Neural cell (in vitro differentiated cells): ENCODE results near the gene PIK3CG. TPM values are rescaled to one million over a fixed set of nuclear protein-coding genes. Genes with fewer than 3 reads are reported as not detected.

Experiments
- H2AFZ ChIP-seq: fragments of 200-600, 300-800 bp; sonication (generic), shearing (Covaris generic); 2 replicates; pipeline ENCODE4 v1.6.0; 2014; ENCODE audit warnings: low read depth, mild to moderate bottlenecking, antibody characterized with exemption, low read length, moderate library complexity
- H3F3A ChIP-seq: fragments of 200-600 bp; shearing (Covaris generic); 2 replicates; pipeline ENCODE4 v1.6.1; 2016; ENCODE audit warnings: mild to moderate bottlenecking, moderate library complexity, mixed read lengths, antibody characterized with exemption, low read length; ENCODE audit not compliant: insufficient read depth, poor library complexity, severe bottlenecking
- H3K27ac ChIP-seq: fragments of 200-600, 300-800 bp; sonication (generic), shearing (Covaris generic); 2 replicates; pipeline ENCODE4 v1.5.1; 2014; ENCODE audit warnings: mild to moderate bottlenecking, low read length, moderate library complexity
- H3K27me3 ChIP-seq: fragments of 300-800, 200-600 bp; sonication (generic), shearing (Covaris generic); 2 replicates; pipeline ENCODE4 v1.6.0; 2014; ENCODE audit warnings: mild to moderate bottlenecking, low read depth, low read length, moderate library complexity; ENCODE audit not compliant: insufficient read depth
- H3K36me3 ChIP-seq: fragments of 300-800, 200-600 bp; sonication (generic), shearing (Covaris generic); 2 replicates; pipeline ENCODE4 v1.5.1; 2014; ENCODE audit warnings: mild to moderate bottlenecking, antibody characterized with exemption, low read length, moderate library complexity; ENCODE audit not compliant: insufficient read depth
- H3K4me2 ChIP-seq: fragments of 300-800, 200-600 bp; sonication (generic), shearing (Covaris generic); 2 replicates; pipeline ENCODE4 v1.6.0; 2014; ENCODE audit warnings: mild to moderate bottlenecking, low read length
- H3K4me3 ChIP-seq: fragments of 300-800, 200-600 bp; sonication (generic), shearing (Covaris generic); 2 replicates; pipeline ENCODE4 v1.5.1; 2014; ENCODE audit warnings: mild to moderate bottlenecking, low read length, moderate library complexity
- H3K79me2 ChIP-seq: fragments of 200-600 bp; shearing (Covaris generic); replicated peaks from 2 replicates; pipeline ENCODE4 v1.6.0; 2014; ENCODE audit warnings: mild to moderate bottlenecking, low read length, moderate library complexity; ENCODE audit not compliant: insufficient read depth
- H3K9ac ChIP-seq: fragments of 300-800, 200-600 bp; sonication (generic), shearing (Covaris generic); 2 replicates; pipeline ENCODE4 v1.6.1; 2016; ENCODE audit warnings: mild to moderate bottlenecking, low read length, mixed read lengths
- H3K9me2 ChIP-seq: fragments of 200-600 bp; shearing (Covaris generic); 2 replicates; pipeline ENCODE4 v1.6.1; 2016; ENCODE audit warnings: mild to moderate bottlenecking, low read length, mixed read lengths; ENCODE audit not compliant: insufficient read depth
- H3K9me3 ChIP-seq: fragments of 200-600, 300-800 bp; sonication (generic), shearing (Covaris generic); 2 replicates; pipeline ENCODE4 v1.6.1; 2016; ENCODE audit warnings: mild to moderate bottlenecking, mixed run types, low read length, moderate library complexity, mixed read lengths
- H4K20me1 ChIP-seq: fragments of 200-600 bp; shearing (Covaris generic); 2 replicates; pipeline ENCODE4 v1.6.1; 2016; ENCODE audit warnings: mild to moderate bottlenecking, mixed run types; ENCODE audit not compliant: insufficient read depth
- CTCF ChIP-seq: fragments of 450-650 bp; IDR thresholded peaks from 2 replicates; pipeline ENCODE4 v1.5.1; 2014; ENCODE audit warnings: antibody characterized with exemption, mild to moderate bottlenecking, moderate library complexity; ENCODE audit not compliant: poor library complexity, severe bottlenecking
- EP300 ChIP-seq: fragments of 450-650 bp; conservative IDR thresholded peaks from 2 replicates; pipeline ENCODE4 v1.6.1; 2014; ENCODE audit warnings: antibody characterized with exemption, mild to moderate bottlenecking, moderate library complexity; ENCODE audit not compliant: poor library complexity, severe bottlenecking
- EZH2 ChIP-seq: fragments of 200-600, 300-800 bp; shearing (Covaris generic), sonication (generic); IDR thresholded peaks from 2 replicates; pipeline ENCODE4 v1.6.1; 2014; ENCODE audit warnings: antibody characterized with exemption, low read length, borderline replicate concordance, mild to moderate bottlenecking; ENCODE audit not compliant: insufficient read depth, poor library complexity, severe bottlenecking
- MXI1 ChIP-seq: fragments of 450-650 bp; conservative IDR thresholded peaks from 2 replicates; pipeline ENCODE4 v1.6.1; 2014; ENCODE audit warnings: antibody characterized with exemption, mild to moderate bottlenecking; ENCODE audit not compliant: poor library complexity, severe bottlenecking
- POLR2AphosphoS5 ChIP-seq: IDR thresholded peaks from 2 replicates; pipeline ENCODE4 v1.6.1; 2012
- RAD21 ChIP-seq: fragments of 450-650 bp; conservative IDR thresholded peaks from 2 replicates; pipeline ENCODE4 v1.6.1; 2014; ENCODE audit warnings: antibody characterized with exemption, mild to moderate bottlenecking, moderate library complexity
- REST ChIP-seq: IDR thresholded peaks from 2 replicates; pipeline ENCODE4 v1.6.1; 2012; ENCODE audit warnings: borderline replicate concordance
- SMC3 ChIP-seq: fragments of 450-650 bp; conservative IDR thresholded peaks from 2 replicates; pipeline ENCODE4 v1.6.1; 2014; ENCODE audit warnings: antibody characterized with exemption, mild to moderate bottlenecking, moderate library complexity; ENCODE audit not compliant: poor library complexity
- TAF1 ChIP-seq: IDR thresholded peaks from 2 replicates; pipeline ENCODE4 v1.6.1; 2012; ENCODE audit warnings: low read depth
- polyA plus RNA-seq: library from polyadenylated mRNA; depleted of rRNA; stranded (reverse); fragments of >200 nt; gene quantifications from 2 replicates; pipeline ENCODE4 v1.2.3, GENCODE V29; 2014

PIK3CG gene
- polyA plus RNA-seq, 1 donor from 2014 or later = not detected

- H3K36me3 ChIP-seq = no peaks in the 10 kb centered on the region
- no peaks in the 10 kb centered on the region for H3K27me3 ChIP-seq
- TF ChIP-seq EP300 (no peak), MXI1 (no peak), CTCF (no peak)
- no peaks in the 10 kb centered on the region for H3K9me3 ChIP-seq
- H3K27ac ChIP-seq = no peak overlapping the region
- no peak overlapping the region for H3K4me3 ChIP-seq
- H3K9me2 ChIP-seq = no peaks in the 10 kb centered on the region
- no peak overlapping the region for H2AFZ ChIP-seq
- H3F3A ChIP-seq = no peaks in the 10 kb centered on the region
- H3K9ac ChIP-seq = no peak overlapping the region
- no peaks in the 10 kb centered on the region for H3K79me2 ChIP-seq
- no peaks in the 10 kb centered on the region for H4K20me1 ChIP-seq
- no peak overlapping the region for H3K4me2 ChIP-seq
Measured at GRCh38 chr7:106866298-106867281, 1.5 kb downstream of the PIK3CG start.

GRCh38 chr7:106867641-106868351, 2.7 kb downstream of the PIK3CG start:
- Histone ChIP-seq H2AFZ (no peak overlapping the region), H3K27ac (no peak overlapping the region), H4K20me1 (no peaks in the 10 kb centered on the region), H3F3A (no peaks in the 10 kb centered on the region), H3K27me3 (no peaks in the 10 kb centered on the region), H3K36me3 (no peaks in the 10 kb centered on the region), H3K4me2 (no peak overlapping the region), H3K9me2 (no peaks in the 10 kb centered on the region), H3K4me3 (no peak overlapping the region), H3K79me2 (no peaks in the 10 kb centered on the region), H3K9ac (no peak overlapping the region), H3K9me3 (no peaks in the 10 kb centered on the region)
- TF ChIP-seq REST = no peak
- no peak for TF ChIP-seq RAD21
- no peak for TF ChIP-seq TAF1
- TF ChIP-seq CTCF = no peak
- TF ChIP-seq SMC3 = no peak
- TF ChIP-seq MXI1 = no peak
- TF ChIP-seq EZH2 = no peak
- no peak for TF ChIP-seq EP300
- TF ChIP-seq POLR2AphosphoS5 = no peak
